HEK293 (cell line): Measurements from ENCODE around the gene NFKBIL1.

Experiments
- AEBP2 ChIP-seq: fragments of 450-650 bp; formaldehyde crosslinking; IDR thresholded peaks from 2 replicates; pipeline ENCODE4 v1.5.1; 2016; ENCODE audit warnings: missing biosample characterization, missing genetic modification characterization, borderline replicate concordance
- OSR2 ChIP-seq: fragments of 450-650 bp; formaldehyde crosslinking; IDR thresholded peaks from 2 replicates; pipeline ENCODE4 v1.5.1; 2016; ENCODE audit warnings: missing biosample characterization, missing genetic modification characterization
- SETDB1 ChIP-seq: IDR thresholded peaks from one replicate; pipeline ENCODE4 v1.6.1; 2017; ENCODE audit warnings: mild to moderate bottlenecking, low read length, moderate library complexity, mixed read lengths; ENCODE audit not compliant: insufficient read length
- WT1 ChIP-seq: fragments of 450-650 bp; formaldehyde crosslinking; IDR thresholded peaks from 2 replicates; pipeline ENCODE4 v1.5.1; 2016; ENCODE audit warnings: missing biosample characterization, missing genetic modification characterization
- ZBTB44 ChIP-seq: fragments of 450-650 bp; IDR thresholded peaks from 2 replicates; pipeline ENCODE4 v1.5.1; 2018; ENCODE audit warnings: missing biosample characterization, mild to moderate bottlenecking, missing genetic modification characterization
- TF ChIP-seq, protein P1 (sequence below): fragments of 450-650 bp; formaldehyde crosslinking; IDR thresholded peaks from 2 replicates; pipeline ENCODE4 v1.5.1; 2016; ENCODE audit warnings: missing biosample characterization, missing genetic modification characterization

- TF ChIP-seq WT1 (tag by site-specific recombination) = no peak
- TF ChIP-seq, protein P1, sequence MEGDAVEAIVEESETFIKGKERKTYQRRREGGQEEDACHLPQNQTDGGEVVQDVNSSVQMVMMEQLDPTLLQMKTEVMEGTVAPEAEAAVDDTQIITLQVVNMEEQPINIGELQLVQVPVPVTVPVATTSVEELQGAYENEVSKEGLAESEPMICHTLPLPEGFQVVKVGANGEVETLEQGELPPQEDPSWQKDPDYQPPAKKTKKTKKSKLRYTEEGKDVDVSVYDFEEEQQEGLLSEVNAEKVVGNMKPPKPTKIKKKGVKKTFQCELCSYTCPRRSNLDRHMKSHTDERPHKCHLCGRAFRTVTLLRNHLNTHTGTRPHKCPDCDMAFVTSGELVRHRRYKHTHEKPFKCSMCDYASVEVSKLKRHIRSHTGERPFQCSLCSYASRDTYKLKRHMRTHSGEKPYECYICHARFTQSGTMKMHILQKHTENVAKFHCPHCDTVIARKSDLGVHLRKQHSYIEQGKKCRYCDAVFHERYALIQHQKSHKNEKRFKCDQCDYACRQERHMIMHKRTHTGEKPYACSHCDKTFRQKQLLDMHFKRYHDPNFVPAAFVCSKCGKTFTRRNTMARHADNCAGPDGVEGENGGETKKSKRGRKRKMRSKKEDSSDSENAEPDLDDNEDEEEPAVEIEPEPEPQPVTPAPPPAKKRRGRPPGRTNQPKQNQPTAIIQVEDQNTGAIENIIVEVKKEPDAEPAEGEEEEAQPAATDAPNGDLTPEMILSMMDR (tag by site-specific recombination) = no peak
- no peak for TF ChIP-seq AEBP2
- no peak for TF ChIP-seq SETDB1
- no peak for TF ChIP-seq OSR2 (tag by site-specific recombination)
- no peak for TF ChIP-seq ZBTB44 (tag by site-specific recombination)
Observed at GRCh38 chr6:31533455-31533841, 14.0 kb upstream of the NFKBIL1 start.
